GM12892 (cell line): Measurements from ENCODE around the gene RSPRY1.

ENCODE experiments used
- POLR2A ChIP-seq: IDR thresholded peaks from 2 replicates; pipeline ENCODE4 v1.6.1; 2011; ENCODE audit warnings: low read depth, low read length, control low read depth
- POLR2AphosphoS5 ChIP-seq: IDR thresholded peaks from 2 replicates; pipeline ENCODE4 v1.6.1; 2011; ENCODE audit warnings: low read depth, low read length, control low read depth
- TAF1 ChIP-seq: IDR thresholded peaks from 2 replicates; pipeline ENCODE4 v1.6.1; 2011; ENCODE audit warnings: low read depth, mild to moderate bottlenecking, control low read depth, low read length, borderline replicate concordance

DNA sequence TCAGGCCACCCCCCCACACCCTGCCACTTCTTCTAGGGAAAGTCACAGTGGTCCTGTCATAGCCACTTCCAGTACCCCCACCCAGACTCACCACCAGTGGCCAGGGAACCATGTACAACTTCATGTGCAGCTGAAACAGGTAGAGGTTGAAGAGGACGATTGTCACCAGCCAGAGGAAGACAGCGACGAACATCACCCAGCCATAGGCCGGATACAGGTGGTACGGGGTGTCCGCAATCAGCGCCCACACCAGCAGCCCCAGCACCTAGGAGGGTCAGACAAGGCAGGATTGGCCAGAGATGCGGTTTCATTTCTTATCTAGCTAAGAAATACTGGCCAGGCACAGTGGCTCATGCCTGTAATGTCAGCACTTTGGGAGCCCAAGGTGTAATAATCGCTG lies 75.7 kb downstream of the RSPRY1 start:
- TF ChIP-seq POLR2AphosphoS5 (no peak), POLR2A (no peak), TAF1 (no peak)
